KOPT-K1 (cell line): ENCODE data around the gene POC1A.
A peak's percentile ranks its signal among the peaks of the same experiment; 100 is the strongest.

Source experiments
- H3K27ac ChIP-seq: fragments of 200-600 bp; sonication (generic); 2 replicates; pipeline ENCODE4 v1.5.1; 2016; ENCODE audit warnings: antibody characterized with exemption, mild to moderate bottlenecking, low read depth, low read length; ENCODE audit not compliant: poor library complexity, severe bottlenecking
- H3K36me3 ChIP-seq: fragments of 200-600 bp; sonication (generic); 2 replicates; pipeline ENCODE4 v1.5.1; 2017; ENCODE audit warnings: antibody characterized with exemption, mild to moderate bottlenecking, low read length, moderate library complexity; ENCODE audit not compliant: insufficient read depth
- H3K9me3 ChIP-seq: fragments of 200-600 bp; sonication (generic); 2 replicates; pipeline ENCODE4 v1.5.1; 2017; ENCODE audit warnings: antibody characterized with exemption, low read length, mild to moderate bottlenecking; ENCODE audit not compliant: insufficient read depth, poor library complexity, severe bottlenecking

The POC1A gene

GRCh38 chr3:52154135-52155094 lies at the start of gene POC1A:
Gene POC1A, minus strand, starts transcription at chr3:52154423. Its CDS starts 51 bp downstream, at chr3:52154372.
- peak within 1 kb of the TSS; percentile 89 for H3K27ac ChIP-seq
- no peaks in the 10 kb centered on the region for H3K9me3 ChIP-seq
- peaks cover 16% of the 10 kb centered on the region for H3K36me3 ChIP-seq

- Histone ChIP-seq H3K36me3 (peaks cover 92% of the 10 kb centered on the region), H3K9me3 (no peaks in the 10 kb centered on the region)
These were observed 49.5 kb upstream of the POC1A start for GRCh38 chr3:52203701-52204100.

GRCh38 chr3:52202384-52203077 lies 48.3 kb upstream of the POC1A start:
- Histone ChIP-seq H3K36me3 (peaks cover 81% of the 10 kb centered on the region), H3K9me3 (no peaks in the 10 kb centered on the region), H3K27ac (no peak overlapping the region)

More at GRCh38 chr3:52203701-52204100, 49.5 kb upstream of the POC1A start:
- no peak overlapping the region for H3K27ac ChIP-seq

- Histone ChIP-seq H3K9me3 (no peaks in the 10 kb centered on the region), H3K36me3 (peaks cover 69% of the 10 kb centered on the region), H3K27ac (no peak overlapping the region)
These were observed 46.9 kb upstream of the POC1A start for GRCh38 chr3:52200981-52201679.

- H3K36me3 ChIP-seq: peaks cover 47% of the 10 kb centered on the region
- H3K27ac ChIP-seq: peak overlapping the region; percentile 79
- no peaks in the 10 kb centered on the region for H3K9me3 ChIP-seq
These were observed 44.7 kb upstream of the POC1A start for GRCh38 chr3:52198643-52199608.

- Histone ChIP-seq H3K27ac (peak within 1 kb of the TSS; percentile 79), H3K36me3 (peaks cover 38% of the 10 kb centered on the region), H3K9me3 (no peaks in the 10 kb centered on the region)
These were observed 43.8 kb upstream of the POC1A start, which contains the start of gene ALAS1 for GRCh38 chr3:52197842-52198625. Gene ALAS1, plus strand, starts transcription at chr3:52198160. Its CDS starts 1,082 bp downstream, at chr3:52199242.

GRCh38 chr3:52197499-52197841 lies 43.2 kb upstream of the POC1A start:
- H3K9me3 ChIP-seq: no peaks in the 10 kb centered on the region

GRCh38 chr3:52196977-52197376 lies 42.8 kb upstream of the POC1A start:
- Histone ChIP-seq H3K9me3 (no peaks in the 10 kb centered on the region), H3K27ac (peak overlapping the region; percentile 79), H3K36me3 (peaks cover 27% of the 10 kb centered on the region)

More at GRCh38 chr3:52197499-52197841, 43.2 kb upstream of the POC1A start:
- Histone ChIP-seq H3K36me3 (peaks cover 32% of the 10 kb centered on the region), H3K27ac (peak overlapping the region; percentile 79)

- H3K36me3 ChIP-seq: peaks cover 16% of the 10 kb centered on the region
- no peak overlapping the region for H3K27ac ChIP-seq
- no peaks in the 10 kb centered on the region for H3K9me3 ChIP-seq
These were observed 41.7 kb upstream of the POC1A start for GRCh38 chr3:52195823-52196331.

- Histone ChIP-seq H3K27ac (no peak overlapping the region), H3K9me3 (no peaks in the 10 kb centered on the region), H3K36me3 (peaks cover 11% of the 10 kb centered on the region)
These were observed 41.0 kb upstream of the POC1A start for GRCh38 chr3:52195291-52195597.

GRCh38 chr3:52194485-52195290 lies 40.5 kb upstream of the POC1A start:
- Histone ChIP-seq H3K27ac (no peak overlapping the region), H3K9me3 (no peaks in the 10 kb centered on the region), H3K36me3 (peaks cover 8% of the 10 kb centered on the region)

GRCh38 chr3:52193065-52193464 lies 38.8 kb upstream of the POC1A start:
- no peaks in the 10 kb centered on the region for H3K36me3 ChIP-seq
- H3K27ac ChIP-seq: no peak overlapping the region
- no peaks in the 10 kb centered on the region for H3K9me3 ChIP-seq

GRCh38 chr3:52191663-52192062 lies 37.4 kb upstream of the POC1A start:
- no peaks in the 10 kb centered on the region for H3K9me3 ChIP-seq
- H3K27ac ChIP-seq: no peak overlapping the region

More at GRCh38 chr3:52191663-52192062, 37.4 kb upstream of the POC1A start:
- H3K36me3 ChIP-seq: no peaks in the 10 kb centered on the region
